Urothelium cell line (cell line): Measurements from ENCODE around the gene ANKRD50.

ENCODE experiments used
- DNase-seq: peaks from one replicate; pipeline ENCODE4 v3.0.0; 2011; ENCODE audit warnings: low spot score, mixed read lengths
- FAIRE-seq: peaks from 2 replicates; lab custom pipeline; 2011; peaks lifted over from hg19 to GRCh38; lab: Jason Lieb, UNC

The ANKRD50 gene

DNA sequence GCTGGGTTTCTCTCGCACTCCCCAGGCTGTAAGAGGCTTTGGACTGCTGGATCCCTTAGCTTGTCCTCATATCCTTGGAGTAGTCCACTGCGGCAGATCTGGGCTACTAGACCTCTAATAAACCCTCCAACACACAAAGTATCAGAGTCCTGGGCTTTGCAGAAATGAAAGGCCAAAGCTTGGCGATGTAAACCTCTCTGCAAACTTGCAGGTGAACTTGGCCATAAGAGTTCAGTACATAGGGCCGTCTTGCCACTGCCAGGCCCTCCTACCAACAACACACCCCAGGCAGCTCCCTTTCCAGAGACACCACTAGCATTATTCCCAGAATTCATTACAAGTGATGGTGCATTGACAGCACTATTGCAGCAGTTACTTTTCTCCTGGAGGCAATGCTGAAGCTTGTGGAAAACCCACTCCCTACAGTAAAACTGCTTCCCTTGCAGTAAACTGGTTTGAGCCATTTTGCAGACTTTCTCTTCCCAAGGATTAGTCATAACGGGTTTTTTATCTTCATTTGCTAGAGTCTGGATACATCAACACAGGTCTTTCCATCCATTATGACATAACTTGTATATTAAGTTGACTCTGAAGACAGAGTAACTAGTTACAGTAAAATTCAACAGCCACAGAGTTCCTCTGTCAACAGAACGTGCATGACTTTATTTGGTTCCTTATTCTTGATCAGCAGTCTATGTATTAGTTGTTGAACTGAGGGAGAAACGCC is 2.4 kb downstream of the ANKRD50 start:
- no peak for FAIRE-seq
- DNase-seq: no peak

DNA sequence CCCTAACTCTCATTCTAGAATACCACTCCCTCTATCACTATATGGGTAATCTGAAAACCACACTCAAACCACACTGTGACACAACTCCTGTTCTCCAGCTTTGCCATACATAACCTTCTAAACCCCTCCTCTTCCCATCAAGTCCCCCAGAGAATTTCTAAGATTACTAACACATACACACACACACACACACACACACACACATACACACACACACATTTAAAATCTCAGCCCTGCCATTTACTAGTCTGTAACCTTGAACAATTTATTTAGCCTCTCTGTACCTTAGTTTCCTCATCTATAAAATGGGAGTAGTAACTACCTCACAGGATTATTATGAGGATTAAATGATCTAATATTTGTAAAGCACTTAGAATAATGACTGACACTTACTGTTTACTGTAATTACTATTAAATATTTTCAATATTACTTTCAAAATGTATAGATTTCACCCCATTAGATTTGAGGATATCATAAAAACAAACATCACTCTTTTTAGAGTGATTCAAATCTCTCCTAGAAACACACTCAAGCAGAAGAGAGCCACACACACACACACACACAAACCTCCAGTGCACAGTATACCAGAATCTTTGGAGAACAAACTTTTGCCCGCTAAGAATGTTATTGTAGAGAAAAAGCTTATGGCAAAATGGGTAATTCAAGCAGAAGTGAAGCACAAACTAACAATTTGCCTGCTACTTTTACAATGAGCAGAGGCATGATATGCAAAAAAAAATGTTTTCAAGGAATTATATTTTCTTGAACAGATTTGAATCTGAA is 3.8 kb downstream of the ANKRD50 start:
- no peak for FAIRE-seq
- no peak for DNase-seq

DNA sequence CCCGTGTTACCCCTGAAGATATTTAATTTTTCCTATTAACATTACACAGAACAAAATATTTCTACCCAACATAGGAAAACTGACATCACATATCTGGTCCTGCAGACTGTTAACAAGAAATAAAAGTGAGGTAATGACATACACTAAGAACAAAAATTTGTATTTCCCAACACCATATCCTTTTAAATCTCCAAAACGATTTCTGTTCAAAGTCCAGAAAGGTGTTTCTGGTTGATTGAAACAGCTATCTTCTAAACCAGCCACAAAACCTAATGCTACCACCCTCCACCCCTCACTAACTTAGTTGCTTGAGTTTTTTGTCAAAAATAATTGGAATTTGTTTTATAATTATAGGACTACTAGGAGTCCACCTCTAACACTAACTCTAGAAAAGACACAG is 7.1 kb downstream of the ANKRD50 start:
- no peak for DNase-seq
- FAIRE-seq: no peak

DNA sequence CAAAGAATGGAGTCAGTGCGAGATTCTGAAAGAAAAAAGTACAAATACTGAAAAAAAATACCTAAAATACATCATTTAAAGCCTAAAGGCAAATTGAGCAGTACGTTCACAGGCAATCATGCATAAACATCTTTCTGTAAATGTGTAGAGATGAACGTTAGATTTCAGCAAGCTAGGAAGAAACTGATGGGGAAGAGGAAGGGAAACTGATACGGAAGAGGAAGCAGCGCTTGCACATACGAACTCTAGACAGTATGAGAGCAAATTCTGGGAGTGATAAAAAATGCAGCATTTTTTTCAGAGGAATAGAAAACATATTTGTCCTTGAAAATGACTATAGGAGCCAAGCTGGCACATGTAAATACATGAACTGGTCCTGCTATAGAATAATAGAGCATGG is 9.4 kb downstream of the ANKRD50 start:
- FAIRE-seq: no peak

DNA sequence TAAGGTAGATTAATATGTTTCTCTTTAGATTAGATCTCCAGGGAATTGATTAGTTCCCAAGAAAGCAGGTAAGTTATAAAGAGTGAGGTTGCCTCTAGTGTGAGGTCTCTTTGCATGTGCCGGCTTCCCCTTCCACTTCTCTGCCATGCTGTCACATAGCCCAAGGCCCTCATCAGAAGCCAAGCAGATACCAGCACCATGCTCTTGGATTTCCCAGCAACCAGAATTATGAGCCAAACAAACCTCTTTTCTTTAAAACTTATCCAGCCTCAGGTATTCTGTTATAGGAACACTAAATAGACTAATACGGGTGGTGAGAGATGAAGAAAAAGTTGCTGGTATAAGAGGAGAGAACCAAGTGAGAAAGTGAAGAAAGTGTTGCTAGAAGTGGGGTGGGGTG is 15.1 kb downstream of the ANKRD50 start:
- no peak for FAIRE-seq
- DNase-seq: no peak

More for the DNA sequence above, 9.4 kb downstream of the ANKRD50 start:
- no peak for DNase-seq

DNA sequence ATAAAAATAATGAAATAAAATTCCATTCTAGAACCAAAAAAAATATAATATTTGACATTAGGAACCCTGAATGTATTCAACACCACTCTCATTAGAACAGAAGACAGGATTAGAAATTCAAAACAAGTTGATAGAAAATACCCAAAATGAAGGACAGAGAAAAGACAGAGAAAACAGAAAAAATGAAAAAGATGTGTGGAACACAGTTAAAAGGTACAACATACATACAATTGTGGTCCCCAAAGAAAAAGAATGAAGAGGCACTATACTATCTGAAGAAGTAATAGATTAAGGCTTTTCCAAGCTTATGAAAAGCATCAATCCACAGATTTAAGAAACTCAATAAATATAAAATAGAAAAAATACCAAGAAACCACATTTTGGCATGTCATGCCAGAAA is 16.4 kb downstream of the ANKRD50 start:
- DNase-seq (no peak), FAIRE-seq (no peak)

DNA sequence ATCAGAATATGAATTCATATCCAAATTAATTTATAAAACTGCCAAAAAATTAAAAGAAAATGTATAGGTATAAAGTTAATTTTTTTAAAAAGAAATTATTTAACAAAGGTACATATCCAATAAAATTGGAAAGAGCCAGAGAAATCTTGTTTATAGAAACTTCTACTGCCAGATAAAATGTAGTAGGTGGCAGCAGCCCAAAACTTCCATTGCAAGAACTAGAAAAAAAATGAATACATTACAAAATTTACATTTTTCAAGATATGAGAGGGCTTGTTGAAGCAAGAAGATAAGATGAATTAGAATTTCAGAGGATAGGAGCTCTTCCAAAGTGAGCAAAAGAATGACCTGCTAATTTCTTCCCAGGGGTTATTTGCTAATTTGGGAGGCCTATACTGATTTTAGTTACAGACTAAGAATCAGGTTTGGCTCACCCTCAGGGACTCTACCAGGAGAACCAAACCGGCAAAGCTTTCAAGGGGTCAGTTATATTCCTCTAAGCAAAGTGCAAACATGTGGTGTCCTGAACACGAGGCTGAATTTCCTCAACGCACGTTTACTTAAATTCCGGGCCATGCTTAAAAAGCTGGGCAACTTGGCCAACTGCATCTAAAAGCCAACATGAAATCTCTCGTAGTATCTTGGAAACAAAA is 17.5 kb downstream of the ANKRD50 start:
- no peak for FAIRE-seq

DNA sequence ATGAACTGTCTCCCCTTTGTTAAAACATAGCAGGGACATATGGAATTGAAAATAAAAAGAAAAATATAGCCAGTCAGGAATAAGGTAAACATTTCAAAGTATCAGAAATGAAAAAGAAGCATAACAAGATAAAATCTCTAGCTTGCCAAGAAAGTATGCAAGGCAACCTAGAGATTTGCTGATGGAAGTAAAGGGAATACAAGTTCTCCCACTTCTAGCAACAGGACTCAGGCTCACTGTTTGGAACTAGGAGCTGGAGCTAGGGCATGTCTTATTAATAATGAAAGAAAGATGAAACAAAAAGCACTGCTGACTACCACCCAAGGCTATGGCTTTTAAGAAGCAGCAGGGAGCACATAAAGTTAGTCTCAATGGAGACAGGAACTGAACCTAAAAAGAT is 18.2 kb downstream of the ANKRD50 start:
- DNase-seq (no peak), FAIRE-seq (no peak)

More for the DNA sequence above, 17.5 kb downstream of the ANKRD50 start:
- no peak for DNase-seq

DNA sequence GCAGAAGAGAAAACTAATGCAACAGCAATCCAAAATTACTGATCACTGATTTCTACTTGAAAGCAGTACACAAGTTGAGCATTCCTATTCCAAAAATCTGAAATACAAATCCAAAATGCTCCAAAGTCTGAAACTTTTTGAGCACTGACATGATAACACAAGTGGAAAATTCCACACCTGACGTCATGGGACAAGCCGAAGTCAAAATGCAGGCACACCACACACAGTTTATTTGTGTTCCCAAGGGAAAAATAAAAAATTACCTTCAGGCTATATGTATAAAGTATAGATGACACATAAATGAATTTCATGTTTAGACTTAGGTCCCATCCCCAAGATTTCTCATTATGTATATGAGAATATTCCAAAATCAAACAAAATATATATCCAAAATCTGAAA is 20.7 kb downstream of the ANKRD50 start:
- no peak for FAIRE-seq

DNA sequence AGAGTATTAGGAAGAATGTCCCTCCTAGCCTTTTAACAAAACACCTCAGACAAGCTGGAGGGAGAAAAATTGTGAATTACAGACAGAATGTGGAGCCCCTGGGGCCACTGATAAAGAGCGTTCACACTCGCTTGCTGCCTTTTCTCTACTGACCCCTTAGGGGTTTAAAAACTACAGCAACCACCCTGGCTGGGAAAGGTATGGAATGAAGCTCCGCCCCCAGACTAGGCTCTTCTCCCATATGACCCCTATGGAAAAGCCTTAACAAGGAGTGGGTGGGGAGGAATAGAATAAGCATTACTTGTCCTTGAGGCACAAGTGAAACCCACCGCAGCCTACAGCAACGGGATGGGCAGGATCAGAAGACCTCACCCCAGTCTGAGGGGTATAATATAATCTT is 26.3 kb downstream of the ANKRD50 start:
- FAIRE-seq: no peak
- DNase-seq: peak; percentile 4

More for the DNA sequence above, 20.7 kb downstream of the ANKRD50 start:
- DNase-seq: no peak

DNA sequence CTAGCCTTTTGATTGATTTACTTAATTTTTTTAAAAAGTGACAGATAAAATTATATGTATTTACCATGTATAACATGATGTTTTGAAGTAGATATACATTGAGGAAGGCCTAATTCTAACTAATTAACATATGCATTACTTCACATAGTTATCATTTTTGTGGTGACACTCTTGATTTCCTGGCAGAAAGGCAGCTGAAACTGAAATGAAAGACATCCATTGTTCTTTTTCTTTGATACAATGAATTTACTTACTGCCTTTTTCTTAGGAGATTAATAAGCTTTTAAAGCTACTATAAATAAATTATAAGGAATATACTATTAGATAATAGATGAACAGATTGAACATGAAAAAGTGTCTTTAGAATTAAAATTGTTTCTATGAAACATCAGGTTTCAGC is 26.7 kb downstream of the ANKRD50 start:
- FAIRE-seq: no peak

DNA sequence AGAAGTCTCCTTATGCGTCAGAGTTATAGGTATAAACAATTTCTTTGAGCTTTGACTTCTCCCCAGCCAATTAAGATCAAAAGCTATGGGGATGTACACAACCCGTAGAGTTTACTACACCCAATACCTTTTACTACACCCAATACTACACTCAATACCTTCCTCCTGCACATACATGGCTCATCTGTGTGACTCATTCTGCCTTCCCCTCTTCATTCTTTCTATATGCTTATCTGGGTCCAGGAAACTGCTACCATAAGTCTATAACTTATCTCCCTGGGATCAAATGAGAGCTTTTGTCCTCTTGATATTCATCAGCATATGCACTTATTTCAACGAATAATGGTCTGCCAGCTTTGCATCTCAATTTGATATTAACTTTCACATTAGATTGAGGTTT is 28.2 kb downstream of the ANKRD50 start:
- no peak for FAIRE-seq
- DNase-seq: no peak

More for the DNA sequence above, 26.7 kb downstream of the ANKRD50 start:
- no peak for DNase-seq

DNA sequence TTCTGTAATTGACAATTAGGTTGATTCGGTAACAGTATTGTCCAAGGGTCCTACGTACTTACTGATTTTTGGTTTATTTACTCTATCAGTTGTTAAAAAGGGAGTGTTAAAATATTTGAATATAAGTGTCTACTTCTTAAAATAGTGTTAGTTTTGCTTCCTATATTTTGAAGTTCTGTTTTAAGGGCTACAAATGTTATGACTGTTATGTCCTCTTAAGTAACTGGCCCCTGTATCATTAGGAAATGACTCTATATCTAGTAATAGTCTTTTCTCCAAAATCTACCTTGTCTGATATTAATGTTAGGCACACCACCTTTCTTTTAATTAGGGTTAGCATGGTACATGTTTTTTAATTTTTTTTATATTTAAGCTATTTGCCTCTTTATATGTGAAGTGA is 30.1 kb downstream of the ANKRD50 start:
- FAIRE-seq (no peak), DNase-seq (no peak)

DNA sequence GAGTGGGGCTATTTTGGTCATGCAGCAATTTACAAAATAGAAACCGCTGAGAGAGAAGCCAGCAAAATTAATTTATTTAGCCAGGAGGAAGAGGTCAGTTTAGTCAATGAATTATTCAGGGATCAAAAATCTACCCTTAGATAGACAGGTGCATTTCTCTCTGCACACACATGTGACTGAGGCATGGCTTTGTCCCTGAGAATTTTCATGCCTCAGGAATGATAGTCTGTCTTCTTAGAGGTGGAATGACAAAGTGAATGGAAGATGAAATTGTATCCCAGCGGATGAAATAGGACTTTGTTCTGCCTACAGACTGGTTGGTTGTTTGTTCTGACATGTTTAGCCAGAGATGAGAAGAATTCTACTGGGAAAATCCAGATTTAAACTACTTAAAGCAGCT is 46.0 kb downstream of the ANKRD50 start:
- DNase-seq (no peak), FAIRE-seq (no peak)

DNA sequence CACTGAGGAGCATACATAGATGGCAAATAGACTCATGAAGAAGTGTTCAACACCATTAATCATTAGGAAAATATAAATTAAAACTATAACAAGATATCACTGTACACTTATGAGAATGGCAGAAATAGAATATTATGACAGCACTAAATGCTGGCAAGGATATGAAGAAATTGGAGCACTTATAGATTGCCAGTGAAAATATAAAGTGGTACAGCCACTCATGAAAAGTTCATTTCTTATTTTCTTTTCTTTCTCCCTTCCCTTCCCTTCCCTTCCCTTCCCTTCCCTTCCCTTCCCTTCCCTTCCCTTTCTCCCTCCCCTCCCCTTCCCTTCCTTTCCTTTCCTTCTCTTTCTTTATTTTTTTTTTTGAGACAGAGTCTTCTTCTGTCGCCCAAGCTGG is 53.7 kb downstream of the ANKRD50 start:
- FAIRE-seq: no peak
- DNase-seq: no peak

DNA sequence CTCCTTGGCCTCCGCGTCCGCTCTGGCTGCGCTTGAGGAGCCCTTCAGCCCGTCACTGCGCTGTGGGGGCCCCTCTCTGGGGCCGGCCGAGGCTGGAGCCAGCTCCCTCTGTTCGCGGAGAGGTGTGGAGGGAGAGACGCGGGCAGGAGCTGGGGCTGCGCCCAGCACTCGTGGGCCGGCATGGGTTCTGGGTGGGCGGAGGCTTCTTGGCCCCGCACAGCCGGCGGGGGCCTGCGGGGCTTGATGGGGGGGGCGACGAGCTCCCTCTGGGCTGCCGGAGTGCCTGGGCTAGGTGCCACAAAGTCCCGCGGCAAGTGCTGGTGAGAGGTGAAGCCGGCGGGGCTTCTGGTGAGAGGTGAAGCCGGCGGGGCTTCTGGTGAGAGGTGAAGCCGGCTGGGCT is 61.9 kb downstream of the ANKRD50 start:
- no peak for DNase-seq
- FAIRE-seq: no peak

DNA sequence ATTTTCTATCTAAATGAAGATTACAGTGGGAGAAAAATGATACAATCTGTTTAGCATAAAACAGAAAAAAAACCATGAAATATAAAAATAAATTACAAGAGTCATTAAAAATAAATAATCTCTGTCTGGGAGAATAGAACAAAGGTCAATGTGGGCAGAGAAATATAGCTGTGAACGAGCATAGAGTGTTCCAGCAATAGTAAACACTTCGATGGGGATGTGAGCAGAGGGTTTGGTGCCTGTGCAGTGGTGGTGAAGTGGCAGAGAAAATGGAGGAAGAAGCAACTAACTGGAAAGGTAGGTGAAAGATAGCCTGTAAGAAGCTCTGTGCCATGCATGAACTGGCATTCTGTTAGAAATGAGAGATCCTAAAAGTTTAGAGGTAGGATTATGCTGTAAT is 64.9 kb downstream of the ANKRD50 start:
- DNase-seq (no peak), FAIRE-seq (no peak)

DNA sequence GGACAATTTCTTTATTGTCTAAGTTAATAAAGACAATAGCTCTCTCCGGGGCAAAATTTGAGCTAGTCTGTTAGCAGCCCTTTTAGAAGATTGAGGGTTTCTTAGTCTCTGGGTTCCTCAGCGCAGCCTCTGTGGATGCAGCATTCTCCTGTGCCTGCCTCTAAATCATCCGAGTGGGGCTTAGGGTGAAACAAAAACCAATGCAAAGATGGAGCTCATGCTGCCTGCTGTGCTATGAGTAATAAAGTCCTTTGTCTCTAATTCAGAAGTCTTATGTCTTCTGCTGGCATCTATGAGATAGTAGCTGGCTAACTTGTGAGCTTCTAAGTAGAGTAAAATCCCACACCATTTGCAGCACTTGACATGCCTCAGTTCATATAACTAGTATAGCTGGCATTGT is 67.9 kb downstream of the ANKRD50 start:
- FAIRE-seq: no peak
- DNase-seq: no peak

DNA sequence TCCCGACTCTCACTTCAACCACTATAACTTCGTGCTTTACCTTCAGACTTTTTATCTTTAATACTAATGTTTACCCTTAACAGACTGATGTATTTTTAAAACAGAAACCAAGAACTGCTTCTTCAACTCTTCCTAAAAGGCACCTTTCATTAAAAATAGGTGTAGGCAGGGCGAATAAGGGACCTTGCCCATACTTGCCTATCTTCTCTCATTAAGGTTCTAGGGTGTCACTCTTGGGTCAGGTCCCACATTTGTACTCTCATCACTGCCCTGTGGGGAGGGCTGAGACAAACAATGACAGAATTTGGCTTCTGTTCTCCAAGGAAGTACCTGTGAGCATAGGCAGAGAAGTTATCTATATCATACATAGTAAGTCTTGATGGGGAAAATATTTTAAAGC is 69.7 kb downstream of the ANKRD50 start:
- FAIRE-seq (no peak), DNase-seq (no peak)

DNA sequence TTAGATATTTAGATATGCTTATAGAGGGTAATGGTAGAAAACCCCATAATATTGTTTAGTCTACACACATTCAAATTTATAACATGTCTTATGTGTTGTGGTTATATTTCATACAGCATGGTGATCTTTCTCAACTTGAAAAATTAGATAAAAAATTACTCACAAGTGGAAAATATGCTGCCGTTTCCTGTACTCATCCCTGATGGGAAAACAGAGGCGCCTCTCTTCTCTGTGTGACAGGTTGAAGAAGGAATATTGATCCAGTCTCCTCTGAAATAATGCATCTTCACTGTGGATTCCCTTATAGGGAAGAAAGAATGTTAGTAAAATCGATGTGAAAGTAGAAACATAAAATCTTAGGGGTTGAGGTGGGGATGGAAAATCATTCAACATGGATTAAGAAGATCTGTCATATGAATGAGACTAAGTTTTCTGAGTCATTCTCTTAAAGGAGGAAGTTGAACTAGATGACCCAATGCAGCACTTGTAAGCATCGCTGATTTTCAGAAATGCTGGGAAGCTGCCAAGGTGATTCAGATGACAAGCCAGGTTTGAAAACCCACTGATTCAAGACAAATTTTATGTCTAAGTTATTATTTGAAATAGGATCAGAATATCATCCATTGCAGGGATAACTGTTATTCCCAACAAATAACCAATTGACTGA is 70.7 kb downstream of the ANKRD50 start:
- FAIRE-seq (no peak), DNase-seq (peak; percentile 40)

DNA sequence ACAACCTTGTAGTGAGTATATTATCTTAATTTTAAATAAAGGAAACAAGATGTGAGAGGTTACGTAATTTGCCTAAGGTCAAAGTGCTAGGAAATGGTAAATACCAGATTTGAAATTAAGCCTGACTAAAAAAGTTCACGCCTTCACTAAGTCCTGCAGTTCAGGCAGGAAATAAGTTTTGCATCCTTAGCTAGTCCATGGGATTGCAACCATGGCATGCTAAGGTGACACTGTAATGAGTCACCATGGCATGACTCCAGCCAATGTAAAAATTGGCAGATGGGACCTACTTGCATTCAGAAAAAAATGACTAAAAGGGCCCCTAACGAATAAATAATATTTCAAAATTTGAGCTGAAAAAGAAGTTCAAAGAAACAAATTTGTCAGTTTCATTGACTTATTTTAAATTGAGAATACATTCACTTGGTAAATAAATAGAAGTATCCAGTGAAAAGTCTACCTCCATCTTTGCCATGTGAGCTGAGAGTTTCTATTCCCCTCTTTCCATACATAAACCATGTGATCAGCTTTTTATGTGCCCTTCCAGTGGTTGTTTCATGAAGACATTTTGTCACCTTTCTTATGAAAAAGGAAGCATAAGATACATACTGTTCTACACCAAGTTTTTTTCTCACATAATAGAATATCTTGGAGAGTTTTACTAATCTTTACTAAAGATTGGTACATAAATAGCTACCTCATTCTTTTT is 72.4 kb downstream of the ANKRD50 start:
- FAIRE-seq: peak; percentile 77
- DNase-seq: peak; percentile 50
